TTC549 (cell line): Measurements from ENCODE around the gene NAE1.
"Not testable (repeated sequence)": the region's sequence is repeated elsewhere in the genome, so short reads cannot be mapped to it uniquely, and the experiment has no call there.

Experiments used
- FAIRE-seq: peaks from 2 replicates; lab custom pipeline; 2012; peaks lifted over from hg19 to GRCh38; lab: Jason Lieb, UNC

Gene NAE1

GRCh38 chr16:66801320-66802105 is 29.3 kb downstream of the NAE1 start, which contains the start of gene TERB1:
TSS of gene TERB1 (minus strand) at chr16:66801584. CDS start at chr16:66796798, 4,786 bp downstream.
- FAIRE-seq, result no peak

DNA sequence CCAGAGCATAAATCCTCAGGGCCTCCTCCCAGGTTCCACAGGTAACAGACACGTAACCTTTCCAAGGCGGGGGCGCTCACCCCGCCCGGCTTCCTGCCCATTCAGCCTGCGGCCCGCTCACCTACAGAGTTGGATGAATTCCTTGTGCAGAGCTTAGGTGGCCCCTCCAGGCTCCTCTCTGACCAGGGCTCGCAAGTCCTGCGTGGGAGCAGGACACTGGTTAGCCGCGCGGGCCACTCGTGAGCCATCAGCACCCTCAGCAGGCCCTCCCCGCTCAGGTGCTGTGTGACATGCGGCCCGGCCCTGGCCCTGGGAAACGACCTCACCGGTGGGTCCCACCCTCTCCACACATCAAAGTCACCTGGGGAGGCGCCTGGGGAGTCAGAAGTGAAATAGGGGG is 29.9 kb downstream of the NAE1 start:
- no peak for FAIRE-seq

DNA sequence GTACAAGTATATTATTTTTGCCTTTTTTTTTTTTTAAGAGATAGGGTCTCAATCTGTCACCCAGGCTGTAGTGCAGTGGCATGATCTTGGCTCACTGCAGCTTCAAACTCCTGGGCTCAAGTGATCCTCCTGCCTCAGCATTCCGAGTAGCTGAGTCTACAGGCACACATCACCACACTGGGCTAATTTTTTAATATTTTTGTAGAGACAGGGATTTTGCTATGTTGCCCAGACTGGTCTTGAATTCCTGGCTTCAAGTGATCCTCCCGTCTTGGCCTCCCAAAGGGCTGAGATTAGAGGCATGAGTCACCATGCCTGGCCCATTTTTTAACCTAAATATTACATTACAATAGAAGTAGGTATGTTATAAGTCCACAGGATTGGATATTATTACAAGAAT is 32.6 kb downstream of the NAE1 start:
- no peak for FAIRE-seq

DNA sequence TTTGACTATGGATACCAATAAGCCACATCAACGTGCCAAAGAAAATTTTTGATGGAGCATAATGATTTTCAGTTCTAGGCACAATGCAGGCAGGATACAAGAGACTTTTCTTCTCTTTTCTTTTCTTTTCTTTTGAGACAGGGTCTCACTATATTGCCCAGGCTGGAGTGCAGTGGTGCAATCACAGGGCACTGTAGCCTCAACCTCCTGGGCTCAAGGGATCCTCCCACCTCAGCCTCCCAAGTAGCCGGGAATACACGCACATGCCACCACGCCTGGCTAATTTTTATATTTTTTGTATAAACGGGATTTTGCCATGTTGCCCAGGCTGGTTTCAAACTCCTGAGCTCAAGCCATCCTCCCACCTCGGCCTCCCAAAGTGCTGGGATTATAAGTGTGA is 36.8 kb downstream of the NAE1 start:
- FAIRE-seq, result not testable (repeated sequence)

- FAIRE-seq, result no peak
Observed at GRCh38 chr16:66790130-66790733, 40.5 kb downstream of the NAE1 start.

DNA sequence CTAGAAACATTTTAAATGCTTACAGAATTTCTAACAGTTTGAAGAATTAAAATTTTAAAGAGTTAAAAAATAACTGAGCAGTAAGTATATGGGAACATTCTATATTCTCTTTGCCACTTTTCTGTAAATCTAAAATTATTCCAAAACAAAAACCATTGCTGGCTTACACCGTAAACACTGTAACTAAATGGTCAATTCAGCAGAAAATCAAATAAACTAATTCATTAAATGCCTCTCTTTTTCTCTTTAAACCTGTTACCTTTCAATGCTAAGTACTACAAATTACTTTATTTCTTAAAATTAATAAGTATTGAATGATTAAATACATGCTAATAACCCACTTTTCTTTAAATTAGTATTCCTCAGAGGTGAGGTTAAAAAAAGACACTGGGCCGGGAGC is 43.3 kb downstream of the NAE1 start:
- no peak for FAIRE-seq

GRCh38 chr16:66786551-66786950 is 44.2 kb downstream of the NAE1 start:
- FAIRE-seq, result no peak

DNA sequence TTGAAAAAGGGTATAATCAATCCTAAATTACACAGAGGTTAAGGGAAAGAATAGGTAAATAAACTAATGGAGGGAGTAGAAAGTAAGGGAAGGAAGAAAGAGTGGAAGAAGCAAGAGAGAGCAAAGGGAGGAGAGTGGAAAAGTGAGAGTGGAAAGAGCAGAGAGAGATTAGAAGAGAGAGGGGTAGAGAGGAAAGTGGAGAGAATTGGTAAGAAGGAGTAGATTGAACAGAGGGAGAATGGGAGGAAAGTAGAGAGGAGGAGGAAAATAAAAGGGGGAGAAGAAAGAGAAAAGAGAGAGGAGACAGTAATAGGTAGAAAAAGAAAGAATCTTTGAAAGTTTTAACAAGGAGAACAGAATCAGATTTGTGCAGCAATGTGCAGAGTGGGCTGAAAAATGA is 54.3 kb downstream of the NAE1 start:
- no peak for FAIRE-seq

DNA sequence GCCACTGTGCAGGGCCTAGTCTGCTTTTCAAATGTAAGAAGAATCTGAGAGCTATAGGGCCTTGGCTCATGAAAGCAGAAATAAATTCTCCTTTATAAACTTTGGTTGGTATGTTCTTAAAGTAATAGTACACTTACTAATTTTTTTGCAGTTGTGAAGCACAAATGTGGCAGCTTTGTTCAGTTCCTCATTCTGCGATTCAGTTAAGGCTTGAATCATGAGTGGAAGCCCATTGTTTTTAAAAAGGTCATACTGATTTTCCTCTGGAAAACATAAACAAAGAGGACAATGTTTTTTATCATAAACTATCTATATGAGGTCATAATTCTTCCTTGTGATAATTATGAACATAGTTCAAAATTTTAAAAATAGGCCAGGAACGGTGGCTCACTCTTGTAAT is 55.8 kb downstream of the NAE1 start:
- no peak for FAIRE-seq

DNA sequence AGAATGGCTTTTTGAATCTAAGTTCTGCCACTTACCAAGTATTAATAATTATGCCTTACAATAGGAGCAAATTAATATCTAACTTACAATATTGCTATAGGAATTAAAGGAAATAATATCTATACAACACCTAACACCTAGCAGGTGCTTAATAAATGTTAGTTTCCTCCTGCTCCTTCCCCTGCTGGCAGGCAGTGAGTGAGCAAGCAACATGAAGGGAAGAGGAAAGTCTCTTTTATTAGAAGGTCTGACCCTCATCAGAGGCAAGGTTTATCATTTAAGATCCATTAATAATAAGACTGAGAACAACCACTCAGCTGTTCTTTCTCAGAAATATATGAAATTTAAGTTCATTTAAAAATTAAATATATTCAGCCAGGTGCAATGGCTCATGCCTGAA is 72.7 kb downstream of the NAE1 start:
- no peak for FAIRE-seq

- no peak for FAIRE-seq
Observed at GRCh38 chr16:66754819-66755218, 76.0 kb downstream of the NAE1 start.

DNA sequence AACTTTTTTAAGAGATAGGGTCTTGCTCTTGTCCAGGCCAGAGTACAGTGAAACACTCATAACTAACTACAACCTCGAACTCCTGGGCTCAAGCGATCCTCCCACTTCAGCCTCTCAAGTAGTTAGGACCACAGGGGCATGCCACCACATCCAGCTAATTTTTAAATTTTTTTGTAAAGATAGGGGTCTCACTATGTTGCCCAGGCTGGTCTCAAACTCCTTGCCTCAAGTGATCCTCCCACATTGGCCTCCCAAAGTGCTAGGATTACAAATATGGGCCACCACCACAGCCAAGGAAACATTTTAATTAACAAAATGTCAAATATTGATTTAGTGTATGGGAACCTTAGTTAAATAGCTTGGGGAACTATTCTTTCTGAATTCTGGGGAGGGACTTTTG is 76.6 kb downstream of the NAE1 start:
- FAIRE-seq, result no peak

- no peak for FAIRE-seq
Observed at GRCh38 chr16:66752958-66753357, 77.8 kb downstream of the NAE1 start.
